Suppressor macrophage treated with lipopolysaccharide for 4 hours (primary cell): Measurements from ENCODE around the gene GFRA4.
A peak's percentile ranks its signal among the peaks of the same experiment; 100 is the strongest.

ENCODE experiments used
- DNase-seq: peaks from one replicate; pipeline ENCODE4 v3.0.0-alpha.2; 2020

The GFRA4 gene

DNA sequence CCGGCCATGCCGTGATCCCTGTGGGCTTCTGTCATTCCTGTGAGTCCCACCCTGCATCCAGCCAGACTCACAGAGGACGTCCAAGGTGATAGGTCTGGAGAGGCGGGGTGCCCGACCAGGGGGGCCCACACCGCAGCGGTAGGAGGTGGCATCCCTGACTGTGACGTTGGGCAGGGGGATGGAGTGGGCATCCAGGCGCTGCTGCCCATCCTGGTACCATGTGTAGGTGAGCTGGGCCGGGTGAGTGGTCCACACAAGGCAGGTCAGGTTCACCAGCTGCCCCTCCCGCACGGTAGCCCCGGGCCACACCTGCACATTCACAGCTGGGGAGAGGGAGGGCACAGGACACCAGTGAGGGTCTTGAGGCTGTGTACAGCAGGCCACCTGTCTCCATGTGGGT lies 30.2 kb upstream of the GFRA4 start:
- no peak for DNase-seq

DNA sequence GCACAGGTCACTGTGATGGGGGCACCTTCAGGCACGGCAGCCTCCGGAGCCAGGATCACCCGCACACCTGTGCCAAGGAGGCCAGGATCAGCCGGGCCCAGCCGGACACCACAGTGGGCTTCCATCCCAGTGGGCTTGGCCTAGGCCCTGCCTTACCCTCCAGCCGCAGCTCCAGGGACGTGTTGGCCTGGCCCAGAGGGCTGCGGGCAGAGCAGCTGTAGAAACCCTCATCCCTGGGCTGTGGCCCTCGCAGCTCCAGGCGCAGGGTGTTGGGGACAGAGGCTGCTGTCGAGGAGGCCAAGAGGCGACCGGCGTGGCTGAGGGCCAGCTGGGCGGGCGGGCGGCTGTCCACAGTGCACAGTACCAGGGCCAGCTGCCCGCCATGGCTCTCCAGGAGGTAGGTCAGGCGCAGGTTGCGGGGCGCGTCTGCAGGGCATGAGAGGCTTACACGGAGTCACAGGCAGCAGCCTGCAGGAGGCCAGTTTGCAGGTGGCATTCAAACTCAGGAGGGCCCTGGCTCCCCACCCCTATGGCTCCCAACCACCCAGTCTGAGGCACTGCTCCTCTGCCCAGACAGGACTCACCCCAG lies 29.6 kb upstream of the GFRA4 start:
- DNase-seq = no peak

DNA sequence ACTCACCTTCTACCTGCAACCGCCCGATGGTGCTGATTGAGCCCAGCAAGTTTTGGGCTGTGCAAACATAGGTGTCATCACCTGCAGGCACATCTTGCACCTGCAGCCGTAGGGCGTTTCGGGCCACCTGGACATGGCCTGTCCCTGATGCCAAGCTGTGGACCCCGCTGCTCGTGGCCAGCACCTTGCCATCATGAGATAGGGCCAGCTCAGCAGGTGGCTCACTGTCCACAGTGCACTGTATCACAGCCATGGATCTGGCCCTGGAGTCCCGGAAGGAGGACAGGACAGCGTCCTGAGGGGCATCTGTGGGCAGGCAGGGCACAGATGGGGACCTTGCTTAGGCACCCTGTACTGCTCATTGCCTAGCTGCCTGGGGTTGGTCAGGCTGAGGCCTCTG lies 28.7 kb upstream of the GFRA4 start:
- no peak for DNase-seq

DNA sequence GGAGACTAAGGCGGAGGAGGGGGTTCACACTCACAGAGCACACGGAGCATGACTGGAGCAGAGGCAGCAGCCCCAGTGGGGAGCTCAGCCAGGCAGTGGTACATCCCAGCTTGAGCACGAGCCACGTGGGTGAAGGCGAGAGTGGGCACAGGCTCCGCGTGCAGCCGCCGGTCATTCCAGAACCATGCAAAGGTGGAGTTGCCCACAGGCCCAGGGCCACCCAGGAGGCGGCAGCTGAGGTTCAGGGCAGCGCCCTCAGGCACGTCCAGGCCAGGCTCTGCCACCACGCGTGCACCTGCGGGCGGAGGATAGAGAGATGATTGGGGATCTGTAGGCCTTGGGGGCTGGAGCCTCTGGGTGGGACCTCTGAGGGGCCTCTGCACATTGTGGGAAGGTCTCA lies 28.1 kb upstream of the GFRA4 start:
- DNase-seq = no peak

DNA sequence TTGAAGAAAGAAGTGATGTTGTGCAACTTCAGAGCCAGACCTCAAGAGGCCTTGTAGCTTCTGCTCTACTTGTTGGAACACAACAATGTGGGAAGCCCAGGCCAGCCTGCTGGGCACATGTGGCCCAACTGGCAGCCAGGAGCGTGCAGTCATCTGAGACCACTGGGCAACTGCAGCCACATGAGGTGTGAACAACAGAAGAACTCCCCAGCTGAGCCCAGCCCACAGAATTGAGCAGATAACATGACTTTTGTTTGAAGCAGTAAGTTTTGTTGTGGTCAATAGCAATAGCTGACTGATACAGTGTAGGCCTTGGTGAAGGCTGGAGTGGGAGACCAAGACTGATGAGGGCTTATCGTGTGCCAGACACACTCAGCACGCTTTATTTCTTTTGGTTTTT lies 27.2 kb upstream of the GFRA4 start:
- DNase-seq = no peak

DNA sequence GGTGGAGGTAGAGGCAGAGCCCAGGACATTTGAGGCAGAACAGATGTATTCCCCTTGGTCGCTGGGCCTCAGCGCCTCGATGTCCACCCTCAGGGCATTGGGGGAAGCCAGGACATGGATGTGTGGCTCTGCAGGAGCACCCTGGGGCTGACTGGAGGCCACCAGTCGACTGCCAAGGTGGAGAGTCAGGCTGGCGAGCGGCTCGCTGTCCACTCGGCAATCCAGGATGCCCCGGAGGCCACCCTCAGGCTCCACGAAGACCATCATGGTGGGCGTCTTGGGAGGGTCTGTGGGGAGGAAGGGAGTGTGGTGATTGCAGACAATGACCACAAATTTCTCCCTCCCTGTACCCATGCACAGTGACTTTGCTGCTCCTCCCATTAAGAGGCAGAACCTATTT lies 26.8 kb upstream of the GFRA4 start:
- no peak for DNase-seq

DNA sequence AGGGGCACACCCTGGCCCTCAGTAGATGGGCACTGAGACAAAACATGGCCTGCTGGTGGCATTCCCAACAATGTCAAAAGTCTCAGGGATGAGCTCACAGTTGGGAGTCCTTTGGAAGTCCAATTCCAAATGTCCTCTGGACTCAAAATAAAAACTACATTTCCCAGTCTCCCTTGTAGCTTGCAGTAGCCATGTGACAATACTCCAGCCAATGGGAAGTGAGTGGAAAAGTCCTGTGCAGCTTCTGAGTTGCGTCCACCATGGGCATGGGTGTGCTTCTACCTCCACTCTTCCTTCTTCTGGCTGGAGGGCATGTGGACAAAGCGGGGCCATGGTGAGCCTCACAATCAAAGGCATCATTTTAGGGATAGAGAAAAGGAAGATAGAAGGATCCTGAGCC lies 24.5 kb upstream of the GFRA4 start:
- DNase-seq = no peak

DNA sequence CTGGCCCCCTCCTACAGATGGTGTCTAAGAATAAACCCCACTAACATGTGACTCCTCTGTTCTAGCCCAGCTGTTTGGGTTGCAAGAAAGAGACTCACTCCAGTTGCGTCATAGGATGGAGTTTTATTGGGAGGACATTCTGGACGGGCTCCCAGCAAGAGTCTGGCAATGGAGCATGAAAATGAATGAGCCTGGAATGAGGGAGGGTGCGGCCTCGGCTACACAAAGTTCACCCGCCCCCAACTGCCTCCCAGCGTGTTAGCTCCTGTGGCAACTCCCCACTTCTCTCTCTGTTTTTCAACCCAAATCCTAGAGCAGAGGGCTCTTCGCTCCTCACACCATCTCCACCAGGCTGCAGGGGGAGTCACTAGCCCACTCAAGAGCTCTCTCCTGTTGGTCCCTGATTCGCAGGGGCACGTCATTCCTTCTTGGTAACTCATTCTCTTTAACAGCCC lies 23.7 kb upstream of the GFRA4 start:
- peak; percentile 40 for DNase-seq

DNA sequence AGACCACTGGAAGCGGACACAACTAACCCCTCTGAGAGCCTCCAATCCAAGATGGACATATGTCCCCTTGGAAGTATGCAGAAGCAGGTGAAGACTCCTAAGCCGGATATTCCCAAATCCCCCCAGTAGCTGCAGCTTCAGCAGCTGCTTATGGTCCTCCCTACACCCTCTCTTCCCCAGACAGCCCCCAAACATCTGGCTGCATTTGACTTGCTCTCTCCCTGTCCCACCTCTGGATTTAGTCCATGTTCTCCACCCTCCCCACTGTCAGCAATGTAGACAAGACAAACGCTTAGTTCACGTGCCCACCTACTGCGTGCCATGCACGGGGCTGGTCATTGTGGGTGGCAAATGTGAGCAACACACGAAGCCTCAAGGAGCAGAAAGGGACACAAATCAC lies 23.2 kb upstream of the GFRA4 start:
- DNase-seq = no peak

DNA sequence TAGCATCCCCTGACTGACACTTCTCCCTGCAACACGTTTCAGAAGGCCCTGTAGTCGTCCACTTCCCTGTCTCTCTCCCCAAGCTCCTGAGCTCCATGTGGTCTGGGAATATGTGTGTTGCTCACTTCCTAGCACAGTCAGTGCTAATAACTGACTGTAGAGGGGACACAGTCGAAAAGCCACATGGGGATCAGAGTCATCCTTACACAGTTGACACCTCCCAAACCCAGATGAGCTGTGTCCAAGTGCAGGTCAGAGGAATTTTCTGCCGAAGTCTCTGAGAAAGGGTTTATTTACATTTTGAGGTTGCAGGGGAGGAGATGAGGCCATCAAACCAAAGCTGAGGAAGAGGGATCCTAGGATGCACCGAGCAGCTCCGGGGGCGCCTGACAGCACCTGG lies 22.1 kb upstream of the GFRA4 start:
- no peak for DNase-seq

DNA sequence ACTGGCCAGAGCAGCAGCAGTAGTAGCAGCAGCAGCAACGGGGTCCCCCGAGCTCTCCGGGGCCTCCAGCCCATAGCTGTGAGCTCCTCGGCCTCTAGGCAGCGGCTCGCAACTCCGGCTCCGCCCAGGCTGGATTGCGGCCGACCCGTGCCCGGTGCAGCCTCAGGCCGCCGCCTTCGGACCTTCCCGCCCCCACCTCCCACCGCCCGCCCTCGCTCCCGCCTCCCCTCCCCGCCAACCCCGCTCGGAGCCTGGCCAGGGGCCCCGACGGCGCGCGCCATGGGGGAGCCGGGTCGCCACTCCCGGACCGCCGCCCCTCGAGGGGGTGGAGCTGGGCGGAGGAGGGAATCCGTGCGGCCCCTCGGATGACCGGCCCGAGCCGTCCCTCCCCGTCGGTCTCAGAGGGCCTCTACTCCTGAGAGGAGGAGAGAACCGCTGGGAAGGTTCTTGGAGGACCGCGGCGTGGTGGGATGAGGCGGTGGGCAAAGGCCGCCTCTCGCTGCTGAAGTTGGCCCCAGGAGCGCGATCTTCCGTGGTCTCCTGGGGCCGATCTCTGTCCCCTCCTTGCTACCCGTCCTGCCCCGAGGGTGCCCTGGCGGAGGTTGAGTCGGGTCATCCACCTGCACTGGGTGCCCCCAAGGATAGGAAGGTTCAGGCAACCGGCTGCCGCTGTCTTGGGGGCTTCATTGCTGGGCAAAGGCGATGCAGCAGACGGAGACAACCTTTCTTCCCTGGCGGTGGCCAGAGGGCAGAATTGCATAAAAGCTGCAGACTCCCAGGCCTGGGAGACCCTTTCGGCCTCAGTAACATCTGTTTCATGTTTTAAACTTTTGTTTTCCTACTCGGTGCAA lies 19.0 kb upstream of the GFRA4 start, which contains the start of gene ADAM33:
TSS of gene ADAM33 (minus strand) at position 80 of the 851 bp plus-strand sequence. CDS start at position 74, 6 bp downstream.
- no peak for DNase-seq

DNA sequence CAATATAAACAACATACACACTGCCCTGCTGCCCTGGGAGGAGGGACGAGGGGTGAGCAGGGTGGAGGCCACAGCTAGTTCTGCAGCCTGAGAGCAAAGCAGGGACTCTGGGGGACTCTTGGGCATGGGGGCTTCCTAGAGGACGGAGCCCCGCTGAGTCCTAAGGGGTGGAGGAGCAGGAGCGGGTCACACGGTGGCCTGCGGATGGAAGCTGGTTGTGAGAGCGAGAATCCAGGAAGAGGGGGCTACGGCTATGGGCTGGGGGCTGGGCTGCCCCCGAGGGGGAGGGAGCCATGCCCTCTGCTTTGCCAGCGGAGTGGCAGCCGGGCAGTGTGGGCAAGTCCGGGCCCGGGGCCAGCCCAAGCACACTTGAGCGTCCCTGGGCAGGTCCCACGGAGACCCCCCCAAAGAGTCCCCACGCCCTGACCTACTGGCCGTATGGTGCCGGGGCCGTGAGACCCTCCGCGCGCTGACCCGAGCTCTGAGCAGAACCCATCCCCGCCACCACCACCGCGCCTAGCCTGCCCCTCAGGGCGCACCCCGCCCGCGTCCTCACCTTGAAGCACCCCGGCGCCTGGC lies 18.2 kb upstream of the GFRA4 start:
- DNase-seq = no peak

DNA sequence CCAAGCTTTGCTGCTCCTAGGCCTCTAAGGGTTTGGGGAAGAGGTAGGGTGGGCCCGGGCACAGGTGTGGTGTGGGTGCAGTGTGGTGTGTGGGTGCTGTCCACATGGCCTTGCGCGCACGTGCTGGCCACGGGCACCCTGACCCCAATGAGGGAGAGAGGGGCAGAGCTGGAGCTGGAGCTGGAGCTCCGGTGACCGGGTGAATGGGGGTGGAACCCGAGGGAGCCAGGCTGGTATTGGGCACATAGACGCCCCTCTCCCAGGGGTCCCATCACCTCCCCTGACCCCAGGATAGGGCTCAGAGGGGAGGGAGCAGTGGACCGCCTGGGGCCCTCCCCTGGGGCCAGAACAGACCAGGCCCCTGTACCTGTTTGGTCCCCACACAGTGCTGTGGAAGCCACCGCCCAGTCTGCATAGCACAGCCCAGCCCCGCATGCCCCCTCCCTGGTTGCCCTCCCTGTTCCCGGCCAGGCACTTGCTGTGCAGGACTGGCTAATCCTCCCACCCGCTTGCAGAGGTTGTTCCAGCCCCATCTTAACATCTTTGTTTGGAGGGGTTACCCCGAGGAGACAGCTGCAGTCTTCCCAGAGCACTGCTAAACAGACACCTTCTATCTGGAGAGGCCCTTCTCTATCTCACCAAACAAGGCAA lies 17.6 kb upstream of the GFRA4 start:
- no peak for DNase-seq

DNA sequence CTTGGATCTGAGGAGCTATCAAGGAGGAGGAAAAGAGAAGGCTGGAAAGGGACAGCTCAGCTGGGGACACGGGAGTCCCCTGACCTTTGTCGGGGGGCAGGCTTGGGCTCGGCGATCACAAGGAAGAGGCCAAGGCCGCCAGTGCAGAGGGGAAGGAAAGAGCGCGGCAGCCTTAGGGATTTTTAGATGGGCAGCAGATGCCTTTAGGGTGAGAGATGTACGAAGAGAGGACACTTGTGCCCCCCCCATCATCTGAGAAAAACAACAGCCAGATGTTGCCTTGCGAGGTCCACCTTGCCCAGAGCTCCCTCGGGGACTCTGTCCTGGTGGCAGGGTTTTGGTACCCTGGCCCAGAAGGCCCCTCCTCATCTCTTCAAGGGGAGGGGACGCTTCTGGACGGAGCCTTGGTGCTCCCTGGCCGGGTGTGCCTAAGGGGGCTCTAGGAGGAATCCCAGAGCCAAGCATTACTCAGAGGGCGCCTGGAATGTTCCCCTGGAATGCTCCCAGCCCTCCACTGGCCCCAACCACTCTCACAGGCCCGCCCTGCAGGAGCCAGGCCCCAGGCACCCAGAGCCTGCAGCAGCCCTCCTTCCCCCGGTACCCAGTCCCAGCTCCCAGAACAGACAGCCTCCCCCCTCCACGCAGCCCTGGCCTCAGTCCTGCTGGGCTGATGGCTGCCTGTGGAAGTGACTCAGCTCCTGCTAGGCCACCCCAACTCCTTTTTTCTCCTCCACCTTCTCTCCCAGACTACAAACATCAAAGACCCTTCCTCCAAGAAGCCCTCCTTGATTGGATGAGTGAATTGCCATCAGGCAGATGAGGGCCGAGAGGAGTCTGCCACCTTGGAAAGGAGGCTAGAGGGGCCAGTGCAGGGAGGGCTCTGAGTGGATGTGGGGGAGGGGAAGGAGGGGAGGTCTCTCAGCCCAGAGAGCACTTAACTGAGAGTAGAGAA lies 16.8 kb upstream of the GFRA4 start:
- DNase-seq = no peak

DNA sequence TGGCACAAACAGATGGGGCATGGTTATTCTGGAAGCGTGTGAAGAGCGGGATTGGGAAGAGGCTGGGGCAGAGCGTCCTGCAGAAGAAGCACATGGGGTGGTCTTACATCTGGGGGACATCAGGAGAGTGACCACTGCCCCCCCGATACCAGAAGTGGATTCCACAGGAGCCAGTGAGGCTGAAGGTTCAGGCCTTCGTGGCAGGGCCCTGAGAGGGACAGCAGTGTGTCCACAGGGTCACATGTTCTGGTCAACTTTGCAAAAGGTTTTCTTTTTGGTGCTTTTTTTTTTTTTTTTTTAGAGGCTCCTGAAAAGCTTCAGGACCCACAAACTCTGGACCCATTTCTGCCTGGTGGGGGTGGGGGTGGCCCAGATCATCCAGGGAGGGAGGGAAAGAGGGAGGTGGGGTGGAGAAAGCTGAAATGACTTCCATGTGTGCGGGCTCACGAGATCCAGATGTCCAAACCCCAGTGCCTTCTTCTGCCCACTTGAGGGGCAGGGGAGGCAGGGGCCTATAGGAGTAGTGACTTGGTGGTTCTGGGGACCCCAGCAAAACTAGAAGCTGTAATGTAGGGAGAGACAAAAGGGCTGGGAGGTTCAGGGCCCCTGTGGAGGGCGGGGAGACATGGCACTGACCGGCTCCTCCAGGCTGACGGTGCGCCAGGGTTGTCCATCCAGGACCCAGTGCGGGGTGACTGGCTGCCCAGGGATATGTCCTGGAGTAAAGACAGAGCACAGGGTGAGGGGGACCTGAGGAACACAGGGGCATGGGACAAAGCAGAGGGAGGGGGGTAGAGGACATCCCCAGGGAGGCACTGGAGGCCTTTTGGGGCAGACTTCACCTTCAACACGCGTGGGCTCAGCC lies 15.9 kb upstream of the GFRA4 start:
- no peak for DNase-seq

DNA sequence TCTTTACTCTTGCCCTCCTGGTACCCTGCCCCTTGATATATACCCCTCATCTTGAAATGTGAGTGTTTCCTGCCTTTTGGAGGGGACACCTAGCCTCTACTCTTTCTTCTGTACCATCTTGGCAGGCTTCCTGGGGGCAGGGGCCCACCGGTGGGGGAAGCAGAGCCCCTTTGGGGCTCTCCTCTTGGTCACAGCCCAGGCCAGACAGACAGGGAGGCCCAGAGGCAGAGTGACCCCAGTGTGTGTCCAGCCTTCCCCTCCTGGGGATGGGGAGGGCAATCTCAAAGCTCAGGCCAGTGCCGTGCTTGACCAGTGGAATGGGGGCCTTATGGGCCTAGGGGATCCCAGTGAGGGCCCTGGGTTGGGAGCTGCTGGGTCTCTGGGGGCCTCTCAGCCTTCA lies 15.0 kb upstream of the GFRA4 start:
- no peak for DNase-seq

DNA sequence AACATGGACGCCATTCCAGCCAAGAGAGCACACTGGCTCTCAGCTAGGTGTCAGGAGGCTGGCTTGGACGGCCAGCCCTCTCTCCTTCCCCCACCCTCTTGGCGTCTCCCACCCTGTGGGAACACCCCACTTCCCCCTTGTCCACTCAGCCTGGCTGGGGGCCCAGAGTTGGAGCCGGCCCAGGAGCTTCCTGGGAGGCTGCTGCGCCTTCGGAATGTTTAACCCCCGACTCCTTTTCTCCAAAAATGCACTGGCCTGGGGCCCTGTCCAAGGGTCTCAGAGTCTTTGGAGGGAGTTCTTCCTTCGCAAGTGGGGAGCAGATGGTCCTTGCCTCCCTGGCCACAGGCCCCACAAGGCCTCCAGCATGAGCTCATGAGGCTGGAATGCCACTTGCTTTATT lies 14.5 kb upstream of the GFRA4 start:
- DNase-seq = no peak

DNA sequence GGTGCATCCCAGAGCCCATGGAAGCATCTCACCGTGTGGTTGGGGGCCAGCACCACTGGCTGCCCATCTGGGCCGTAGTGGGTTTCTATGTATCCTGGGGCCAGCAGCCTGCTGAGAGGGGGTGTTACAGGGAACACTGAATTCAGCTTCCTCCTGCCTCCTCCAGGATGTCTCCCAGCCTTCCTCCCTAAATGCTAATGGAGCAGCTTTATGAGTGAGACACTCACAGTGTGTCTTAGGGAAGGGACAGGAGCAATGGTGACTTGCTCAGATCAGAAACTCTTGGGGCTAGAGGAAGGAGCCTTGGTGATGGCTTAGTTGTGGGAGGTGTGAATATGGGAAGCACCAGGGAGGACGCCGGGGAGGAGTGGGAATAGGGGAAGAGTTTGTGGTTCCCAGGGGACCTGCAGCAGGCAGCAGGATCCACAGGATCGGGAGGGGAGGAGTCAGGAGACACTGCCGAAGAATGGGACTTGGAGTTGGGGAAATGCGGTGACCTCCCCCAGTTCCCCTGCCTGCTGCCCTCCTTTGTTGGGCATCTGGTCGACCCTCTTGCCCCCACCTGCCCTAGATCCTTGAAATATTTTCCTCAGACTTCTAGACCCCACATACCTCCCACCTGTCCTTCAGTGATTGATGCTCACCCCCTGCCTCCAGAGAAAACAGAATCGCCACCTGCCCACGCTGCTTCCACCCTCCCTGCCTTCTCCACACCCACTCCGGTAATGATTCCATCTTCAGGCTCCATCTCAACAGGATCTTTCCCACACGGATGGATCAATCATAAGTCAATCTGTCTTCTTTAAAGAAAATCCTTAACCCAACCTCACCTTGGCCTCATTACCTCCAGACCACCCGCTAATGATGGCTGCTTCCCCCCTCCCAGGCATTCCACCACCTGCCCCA lies 12.0 kb upstream of the GFRA4 start:
- no peak for DNase-seq

DNA sequence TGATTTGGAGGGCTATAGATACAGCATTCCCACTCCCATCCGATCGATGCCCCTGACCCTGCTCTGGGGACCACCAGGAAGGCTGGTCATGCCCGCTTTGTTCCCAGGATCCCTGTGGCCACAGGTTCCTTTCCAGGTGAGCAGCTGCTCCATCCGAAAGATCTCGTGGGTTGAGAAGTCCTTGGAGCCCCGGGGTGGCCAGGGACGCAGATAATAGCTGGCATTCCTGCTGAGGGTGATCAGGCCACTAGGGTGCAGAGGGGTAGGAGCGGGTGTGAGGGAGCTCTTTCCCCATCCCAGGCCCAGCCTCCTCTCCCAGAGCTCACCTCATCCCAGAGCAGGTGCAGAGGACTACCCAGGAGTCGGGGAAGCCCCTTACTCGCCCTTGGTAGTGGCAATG lies 11.2 kb upstream of the GFRA4 start:
- DNase-seq = no peak
